Hepatocyte (in vitro differentiated cells): ENCODE results near the gene DLG2. TPM values are rescaled to one million over a fixed set of nuclear protein-coding genes. Genes with fewer than 3 reads are reported as not detected.

ENCODE experiments used
- DNase-seq: peaks from one replicate; pipeline ENCODE4 v3.0.0-alpha.2; 2016; ENCODE audit warnings: low spot score
- H2AFZ ChIP-seq: fragments of 200-600 bp; sonication (generic); 2 replicates; pipeline ENCODE4 v1.6.0; 2016; ENCODE audit warnings: antibody characterized with exemption, mild to moderate bottlenecking
- H3K27ac ChIP-seq: fragments of 200-600 bp; sonication (generic); 2 replicates; pipeline ENCODE4 v1.5.1; 2016; ENCODE audit warnings: mild to moderate bottlenecking
- H3K27me3 ChIP-seq: fragments of 200-600 bp; sonication (generic); 2 replicates; pipeline ENCODE4 v1.6.1; 2016
- H3K36me3 ChIP-seq: fragments of 200-600 bp; sonication (generic); replicated peaks from 2 replicates; pipeline ENCODE4 v1.5.1; 2016; ENCODE audit warnings: low read depth; ENCODE audit not compliant: insufficient read depth
- H3K4me1 ChIP-seq: fragments of 200-600 bp; sonication (generic); 2 replicates; pipeline ENCODE4 v1.5.1; 2016; ENCODE audit warnings: mild to moderate bottlenecking, moderate library complexity; ENCODE audit not compliant: insufficient read depth
- H3K4me2 ChIP-seq: fragments of 200-600 bp; sonication (generic); 2 replicates; pipeline ENCODE4 v1.6.0; 2016
- H3K4me3 ChIP-seq: fragments of 200-600 bp; sonication (generic); 2 replicates; pipeline ENCODE4 v1.5.1; 2016; ENCODE audit warnings: mild to moderate bottlenecking
- H3K79me2 ChIP-seq: fragments of 200-600 bp; sonication (generic); 2 replicates; pipeline ENCODE4 v1.6.0; 2017; ENCODE audit warnings: mild to moderate bottlenecking
- H3K9me2 ChIP-seq: fragments of 200-600 bp; sonication (generic); replicated peaks from 2 replicates; pipeline ENCODE4 v1.6.0; 2017; ENCODE audit warnings: mild to moderate bottlenecking; ENCODE audit not compliant: insufficient read depth
- H3K9me3 ChIP-seq: fragments of 200-600 bp; sonication (generic); 2 replicates; pipeline ENCODE4 v1.5.1; 2016; ENCODE audit warnings: low read depth, mild to moderate bottlenecking
- H4K20me1 ChIP-seq: fragments of 200-600 bp; sonication (generic); 2 replicates; pipeline ENCODE4 v1.6.0; 2016; ENCODE audit warnings: mild to moderate bottlenecking; ENCODE audit not compliant: insufficient read depth, poor library complexity, severe bottlenecking
- CTCF ChIP-seq: fragments of 200-600 bp; sonication (generic); IDR thresholded peaks from 2 replicates; pipeline ENCODE4 v1.5.1; 2016; ENCODE audit warnings: antibody characterized with exemption, mild to moderate bottlenecking; ENCODE audit not compliant: poor library complexity
- EZH2 ChIP-seq: fragments of 200-600 bp; sonication (generic); IDR thresholded peaks from 2 replicates; pipeline ENCODE4 v1.6.1; 2016; ENCODE audit warnings: antibody characterized with exemption, mild to moderate bottlenecking, borderline replicate concordance
- EZH2phosphoT487 ChIP-seq: fragments of 200-600 bp; sonication (generic); IDR thresholded peaks from one replicate; pipeline ENCODE4 v1.6.1; 2018; ENCODE audit warnings: antibody characterized with exemption, mild to moderate bottlenecking, low read depth, moderate library complexity; ENCODE audit not compliant: unreplicated experiment, severe bottlenecking
- WGBS: methylation state at CpG from one replicate; pipeline ENCODE4 v1.1.6; 2016; ENCODE audit warnings: low lambda C conversion rate; ENCODE audit errors: missing lambda C conversion rate; 5-methylcytosine and 5-hydroxymethylcytosine counted together
- polyA plus RNA-seq: library from polyadenylated mRNA; unstranded; fragments of >200 nt; fragmentation: Nextera tagmentation; extraction: Ambion mirVana; gene quantifications from 2 replicates; pipeline ENCODE4 v1.2.1, GENCODE V29; 2016
- total RNA-seq: library from RNA; depleted of rRNA; stranded (reverse); fragments of >200 nt; gene quantifications from 2 replicates; pipeline ENCODE4 v1.2.3, GENCODE V29; 2014

The DLG2 gene
- total and polyA plus RNA-seq, 2 experiments from 2014 or later = 2.6 to 6.8 TPM

- WGBS = 85% methylated on average over 7 of the region's 7 CpGs
- Histone ChIP-seq H3K9me2 (no peaks in the 10 kb centered on the region), H3K9me3 (no peaks in the 10 kb centered on the region), H3K36me3 (no peaks in the 10 kb centered on the region), H3K4me3 (no peak overlapping the region), H4K20me1 (no peaks in the 10 kb centered on the region), H3K4me1 (no peaks in the 10 kb centered on the region), H3K79me2 (no peaks in the 10 kb centered on the region), H2AFZ (no peak overlapping the region), H3K4me2 (no peak overlapping the region), H3K27ac (no peak overlapping the region), H3K27me3 (no peaks in the 10 kb centered on the region)
- TF ChIP-seq EZH2phosphoT487 = no peak
- TF ChIP-seq CTCF = no peak
- no peak for TF ChIP-seq EZH2
- DNase-seq = no peak
These were observed 1535.7 kb downstream of the DLG2 start for GRCh38 chr11:84091212-84091986.

- Histone ChIP-seq H3K9me3 (no peaks in the 10 kb centered on the region), H3K4me2 (no peak overlapping the region), H3K4me3 (no peak overlapping the region), H4K20me1 (no peaks in the 10 kb centered on the region), H3K9me2 (no peaks in the 10 kb centered on the region), H3K27me3 (no peaks in the 10 kb centered on the region), H2AFZ (no peak overlapping the region), H3K36me3 (no peaks in the 10 kb centered on the region), H3K4me1 (no peaks in the 10 kb centered on the region), H3K79me2 (no peaks in the 10 kb centered on the region), H3K27ac (no peak overlapping the region)
- no peak for TF ChIP-seq CTCF
- no peak for TF ChIP-seq EZH2phosphoT487
- TF ChIP-seq EZH2 = no peak
- DNase-seq = no peak
- 62% methylated on average over 5 of the region's 5 CpGs for WGBS
These were observed 1537.8 kb downstream of the DLG2 start for GRCh38 chr11:84089072-84090057.

GRCh38 chr11:84071851-84072250, 1555.3 kb downstream of the DLG2 start:
- Histone ChIP-seq H3K27ac (no peak overlapping the region), H3K36me3 (no peaks in the 10 kb centered on the region), H3K9me3 (no peaks in the 10 kb centered on the region), H3K4me2 (no peak overlapping the region), H3K4me1 (no peaks in the 10 kb centered on the region), H3K79me2 (no peaks in the 10 kb centered on the region), H2AFZ (no peak overlapping the region), H4K20me1 (no peaks in the 10 kb centered on the region), H3K27me3 (no peaks in the 10 kb centered on the region), H3K4me3 (no peak overlapping the region), H3K9me2 (no peaks in the 10 kb centered on the region)
- TF ChIP-seq EZH2phosphoT487 = no peak
- no peak for TF ChIP-seq EZH2
- no peak for DNase-seq
- WGBS = 67% methylated on average over 2 of the region's 2 CpGs

- no peak overlapping the region for H3K27ac ChIP-seq
- H3K79me2 ChIP-seq = no peaks in the 10 kb centered on the region
- no peak overlapping the region for H2AFZ ChIP-seq
- H3K4me3 ChIP-seq = no peak overlapping the region
- H3K9me2 ChIP-seq = no peaks in the 10 kb centered on the region
- TF ChIP-seq CTCF (no peak), EZH2phosphoT487 (no peak)
- 92% methylated on average over 1 of the region's 1 CpG for WGBS
- H4K20me1 ChIP-seq = no peaks in the 10 kb centered on the region
- H3K4me2 ChIP-seq = no peak overlapping the region
- H3K4me1 ChIP-seq = no peaks in the 10 kb centered on the region
- H3K27me3 ChIP-seq = no peaks in the 10 kb centered on the region
- no peaks in the 10 kb centered on the region for H3K9me3 ChIP-seq
- DNase-seq = no peak
- H3K36me3 ChIP-seq = no peaks in the 10 kb centered on the region
These were observed 1558.1 kb downstream of the DLG2 start for GRCh38 chr11:84069048-84069447.
